ENCODE data around the gene SOX9.

GRCh38 chr17:72099919-72100318 is 20.9 kb upstream of the SOX9 start:
- no peak for TF ChIP-seq CTCF (IDR thresholded peaks at IDR 0.05)
- TF ChIP-seq POLR2A (IDR thresholded peaks at IDR 0.05) = no peak
